GM18858 (cell line): ENCODE data around the gene SRR.
"Not testable (repeated sequence)": the region's sequence is repeated elsewhere in the genome, so short reads cannot be mapped to it uniquely, and the experiment has no call there.

Experiments
- ATAC-seq: cut with Tn5 transposase; IDR thresholded peaks from one replicate; pipeline ENCODE4 v1.9.1; 2021; ENCODE audit not compliant: unreplicated experiment

SRR gene, protein sequence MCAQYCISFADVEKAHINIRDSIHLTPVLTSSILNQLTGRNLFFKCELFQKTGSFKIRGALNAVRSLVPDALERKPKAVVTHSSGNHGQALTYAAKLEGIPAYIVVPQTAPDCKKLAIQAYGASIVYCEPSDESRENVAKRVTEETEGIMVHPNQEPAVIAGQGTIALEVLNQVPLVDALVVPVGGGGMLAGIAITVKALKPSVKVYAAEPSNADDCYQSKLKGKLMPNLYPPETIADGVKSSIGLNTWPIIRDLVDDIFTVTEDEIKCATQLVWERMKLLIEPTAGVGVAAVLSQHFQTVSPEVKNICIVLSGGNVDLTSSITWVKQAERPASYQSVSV

DNA sequence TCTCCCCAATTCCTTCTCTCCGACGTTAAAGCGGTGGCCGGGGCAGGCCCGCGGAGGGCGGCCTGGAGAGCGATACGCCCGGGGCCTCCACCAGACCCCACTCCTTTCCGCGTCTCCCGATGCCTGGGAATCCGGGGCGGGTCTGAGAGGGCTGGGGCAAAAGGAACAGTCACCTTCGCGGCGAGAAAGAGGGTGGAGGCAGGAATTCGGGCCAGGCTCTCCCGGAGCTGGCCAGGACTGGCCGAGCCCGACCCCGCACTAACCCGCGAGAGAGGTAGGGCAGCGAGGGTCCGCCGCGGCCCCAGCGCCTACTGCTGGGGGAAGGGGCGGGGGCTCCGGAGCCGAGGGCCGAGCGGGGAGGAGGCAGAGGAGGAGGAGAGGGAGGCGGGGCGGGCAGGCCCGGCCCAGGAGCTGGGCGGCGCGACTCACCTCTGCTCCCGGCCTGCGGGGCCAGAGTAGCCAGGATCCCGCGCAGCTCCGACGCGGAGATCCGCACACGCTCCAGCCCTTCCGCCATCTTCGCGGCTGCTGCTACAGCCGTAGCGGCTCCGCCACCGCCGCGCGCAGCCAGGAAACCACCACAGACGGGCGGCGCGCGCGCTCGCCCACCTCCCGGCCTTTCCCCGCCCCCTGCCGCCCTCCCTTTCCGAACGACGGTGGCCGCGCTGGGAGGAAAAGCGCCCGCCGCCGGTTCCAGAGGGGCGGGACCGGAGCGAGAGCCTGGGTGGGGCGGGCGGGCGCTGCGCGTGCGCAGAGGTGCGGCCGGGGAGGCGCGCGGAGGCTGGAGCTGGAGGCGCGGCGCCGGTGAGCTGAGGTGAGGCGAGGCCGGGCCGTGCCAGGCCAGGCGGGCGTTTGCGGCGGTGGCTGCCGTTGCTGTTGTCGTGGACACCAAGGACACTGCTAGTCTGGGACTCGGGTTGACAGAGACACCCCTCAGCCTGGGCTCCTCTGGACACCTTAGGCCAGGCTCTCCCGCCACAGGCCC is at the start of gene SRR, which contains the start of gene SMG6:
TSS of gene SRR (plus strand) at position 747 of the 985 bp plus-strand sequence. CDS start 11,611 bp downstream, outside the sequence.
TSS of gene SMG6 (minus strand) at position 582 of the 985 bp plus-strand sequence. CDS start at position 517, 65 bp downstream.
- ATAC-seq: peak; percentile 51

DNA sequence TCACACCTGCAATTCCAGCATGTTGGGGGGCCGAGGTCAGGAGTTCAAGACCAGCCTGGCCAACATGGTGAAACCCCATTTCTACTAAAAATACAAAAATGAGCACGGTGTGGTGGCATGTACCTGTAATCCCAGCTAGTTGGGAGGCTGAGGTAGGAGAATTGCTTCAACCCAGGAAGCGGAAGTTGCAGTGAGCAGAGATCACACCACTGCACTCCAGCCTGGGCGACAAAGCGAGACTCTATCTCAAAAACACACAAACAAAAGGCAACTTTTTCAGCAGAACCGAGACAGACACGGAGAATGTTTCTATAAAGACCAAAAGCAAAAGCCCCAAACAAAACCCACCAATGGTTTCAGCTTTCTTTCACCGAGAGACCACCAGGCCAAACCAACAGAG is 44.9 kb upstream of the SRR start:
- ATAC-seq: not testable (repeated sequence)

- no peak for ATAC-seq
Observed at GRCh38 chr17:2259769-2260536, 43.8 kb upstream of the SRR start.

DNA sequence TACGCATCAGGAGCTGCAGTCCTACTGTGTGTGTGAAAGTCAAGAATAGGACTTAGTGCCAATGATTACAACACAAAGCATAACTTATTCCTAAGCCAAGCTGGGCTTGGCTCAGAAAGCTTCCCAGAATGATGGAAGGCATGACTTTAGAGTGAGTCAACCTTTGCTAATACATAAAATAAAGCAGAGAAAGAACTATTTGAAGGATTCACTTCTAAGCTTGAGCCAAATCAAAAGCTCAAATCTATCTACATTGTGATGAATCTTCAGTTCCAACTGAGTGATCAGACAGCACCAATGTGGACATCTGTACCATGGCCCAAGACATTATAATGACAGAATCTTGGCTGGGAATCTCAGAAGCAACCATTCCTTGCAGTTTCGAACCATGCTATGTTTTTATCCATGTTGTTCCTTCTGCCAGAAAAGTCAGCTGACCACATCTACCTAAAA is 41.6 kb upstream of the SRR start:
- ATAC-seq: no peak

- no peak for ATAC-seq
Observed at GRCh38 chr17:2263183-2264066, 40.3 kb upstream of the SRR start.

- no peak for ATAC-seq
Observed at GRCh38 chr17:2264067-2264860, 39.5 kb upstream of the SRR start.

- ATAC-seq: not testable (repeated sequence)
Observed at GRCh38 chr17:2265166-2265565, 38.6 kb upstream of the SRR start.

- peak; percentile 57 for ATAC-seq
Observed at GRCh38 chr17:2266045-2266864, 37.5 kb upstream of the SRR start.

DNA sequence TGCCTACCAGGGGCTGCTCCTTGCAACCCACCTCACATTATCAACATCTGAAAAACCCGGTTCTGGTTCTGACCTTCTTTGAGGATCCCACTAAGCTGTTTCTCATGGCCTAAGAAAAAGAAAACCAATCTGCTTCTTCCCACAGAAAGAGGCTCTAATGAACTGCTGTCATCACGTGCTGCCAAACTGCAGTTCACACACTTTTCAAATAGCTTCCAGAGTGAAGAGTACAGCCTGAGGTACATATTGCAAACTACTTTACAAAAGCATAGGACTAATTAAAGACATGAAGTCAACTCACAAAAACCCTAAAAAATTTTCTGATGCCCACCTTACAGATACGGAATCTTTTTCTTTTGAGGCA is 36.9 kb upstream of the SRR start:
- peak; percentile 9 for ATAC-seq

- ATAC-seq: no peak
Observed at GRCh38 chr17:2267354-2267753, 36.4 kb upstream of the SRR start.

DNA sequence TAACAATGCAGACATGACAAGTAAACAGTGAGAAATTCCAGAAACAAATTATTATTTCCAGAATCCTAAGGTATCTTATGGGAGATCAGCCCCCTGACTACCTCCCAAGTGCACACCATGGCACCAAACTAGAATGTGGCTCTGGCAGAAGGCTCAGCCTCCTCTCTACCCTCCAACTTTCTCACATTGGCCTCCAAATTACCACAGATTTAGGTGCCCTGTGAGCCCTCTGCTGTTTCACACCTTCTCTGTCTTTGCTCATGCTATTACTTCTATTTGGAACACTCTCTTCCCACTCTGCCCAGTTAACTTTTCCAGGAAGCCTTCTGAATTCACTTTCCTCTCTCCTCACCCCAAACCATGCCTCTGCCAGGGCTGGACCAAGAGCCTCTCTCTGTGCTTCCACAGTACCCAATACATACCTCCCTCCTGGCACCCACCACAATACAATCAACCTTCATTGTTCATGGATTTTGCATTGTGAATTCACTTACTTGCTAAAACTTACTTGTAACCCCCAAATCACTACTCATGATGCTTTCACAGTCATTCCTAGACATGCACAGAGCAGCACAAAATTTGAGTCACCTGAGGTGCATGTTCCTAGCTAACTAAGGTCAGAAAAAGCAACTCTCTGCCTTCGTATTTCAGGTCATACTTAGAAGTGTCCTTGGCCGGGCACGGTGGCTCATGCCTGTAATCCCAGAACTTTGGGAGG is 31.6 kb upstream of the SRR start:
- ATAC-seq: no peak

DNA sequence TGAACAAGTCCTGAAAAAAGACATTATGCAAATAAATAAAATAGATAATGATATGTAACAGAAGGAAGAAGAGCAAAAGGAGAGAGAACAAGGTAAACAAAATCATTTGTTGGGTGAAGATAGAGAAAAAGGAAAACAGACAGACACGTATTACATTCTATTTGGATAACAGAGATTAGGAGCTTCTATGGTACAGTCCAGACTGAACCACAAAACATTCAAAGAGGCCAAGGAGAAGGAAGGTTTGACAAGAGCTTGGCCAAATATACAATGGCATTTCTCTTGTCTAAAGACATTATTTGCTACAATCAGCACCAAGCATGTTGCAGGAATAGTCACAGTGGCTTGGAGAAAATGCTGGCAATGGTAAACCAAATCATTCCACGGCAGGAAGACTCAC is 29.3 kb upstream of the SRR start:
- ATAC-seq: no peak

DNA sequence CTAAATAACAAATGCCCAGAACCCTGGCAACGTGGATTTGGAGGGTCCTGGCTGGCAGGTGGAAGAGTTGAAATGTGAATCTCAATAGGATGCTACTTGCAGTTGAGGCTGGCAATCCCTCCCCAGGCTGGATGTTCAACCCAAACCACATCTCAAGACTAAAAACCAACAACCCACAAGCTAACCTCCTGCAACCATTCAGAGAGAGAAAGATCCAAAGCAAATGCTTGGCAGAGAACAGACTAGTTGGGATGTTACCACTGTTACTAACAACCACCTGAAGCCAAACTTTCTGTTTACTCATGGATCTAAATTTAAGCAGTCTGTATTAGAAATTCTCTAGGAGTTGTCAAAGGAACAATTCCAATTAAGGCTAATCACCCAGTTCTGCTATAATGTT is 28.0 kb upstream of the SRR start:
- no peak for ATAC-seq

DNA sequence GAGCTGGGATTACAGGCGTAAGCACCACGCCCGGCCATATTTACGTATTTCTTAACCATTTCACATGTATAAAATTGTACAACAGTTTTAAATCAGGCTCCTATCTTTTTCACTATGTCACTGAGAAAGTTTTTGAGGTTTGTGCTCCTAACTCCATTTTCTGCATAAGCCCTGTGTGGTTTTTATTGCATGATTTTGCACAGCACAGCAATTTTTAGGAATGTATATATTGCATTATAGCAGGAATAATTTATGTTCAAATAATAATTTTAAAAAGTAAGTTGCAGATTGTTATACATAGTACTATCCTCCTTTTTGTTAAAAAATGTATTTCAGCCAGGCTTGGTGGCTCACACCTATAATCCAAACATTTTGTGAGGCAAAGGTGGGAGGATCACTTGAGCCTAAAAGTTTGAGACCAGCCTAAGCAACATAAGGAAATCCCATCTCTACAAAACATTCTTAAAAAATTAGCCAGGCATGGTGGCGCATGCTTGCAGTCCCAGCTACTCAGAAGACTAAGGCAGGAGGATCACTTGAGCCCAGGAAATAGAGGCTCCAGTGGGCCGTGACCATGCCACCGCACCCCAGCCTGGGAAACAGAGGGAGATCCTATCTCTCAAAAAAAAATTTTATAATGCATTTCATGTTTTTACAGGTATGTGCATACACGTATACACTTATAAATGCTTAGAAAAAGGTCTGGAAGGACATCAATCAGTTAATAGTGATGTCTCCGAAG is 26.1 kb upstream of the SRR start:
- ATAC-seq: no peak

GRCh38 chr17:2279707-2280106 is 24.0 kb upstream of the SRR start:
- no peak for ATAC-seq

- ATAC-seq: no peak
Observed at GRCh38 chr17:2282297-2282873, 21.4 kb upstream of the SRR start.

GRCh38 chr17:2283302-2283701 is 20.4 kb upstream of the SRR start:
- ATAC-seq: no peak
